Measurements from ENCODE around the gene KLK15.

The KLK15 gene

GRCh38 chr19:50827476-50827875, 5.9 kb downstream of the KLK15 start:
- no peaks in the 10 kb centered on the region for H3K27me3 ChIP-seq
- no peaks in the 10 kb centered on the region for H3K9me3 ChIP-seq
- DNase-seq, result no peak
- no peak for TF ChIP-seq CTCF (IDR thresholded peaks at IDR 0.05; ENCODE audit: low read depth, low read length)
- H3K36me3 ChIP-seq, result no peaks in the 10 kb centered on the region
- H3K4me1 ChIP-seq, result peaks cover 7% of the 10 kb centered on the region
- no peak overlapping the region for H3K4me3 ChIP-seq (ENCODE audit: low read depth, low read length)

- Histone ChIP-seq H3K4me3 (ENCODE audit: low read depth, low read length) (no peak overlapping the region), H3K36me3 (no peaks in the 10 kb centered on the region), H3K4me1 (peaks cover 10% of the 10 kb centered on the region), H3K9me3 (no peaks in the 10 kb centered on the region), H3K27me3 (no peaks in the 10 kb centered on the region)
- TF ChIP-seq CTCF (IDR thresholded peaks at IDR 0.05; ENCODE audit: low read depth, low read length), result no peak
- DNase-seq, result no peak
Measured at GRCh38 chr19:50826492-50827240, 6.7 kb downstream of the KLK15 start.

- Histone ChIP-seq H3K4me1 (peaks cover 17% of the 10 kb centered on the region), H3K27me3 (no peaks in the 10 kb centered on the region), H3K9me3 (no peaks in the 10 kb centered on the region), H3K36me3 (no peaks in the 10 kb centered on the region), H3K4me3 (ENCODE audit: low read depth, low read length) (no peak within 1 kb of the TSS)
- DNase-seq, result no peak
- TF ChIP-seq CTCF (IDR thresholded peaks at IDR 0.05; ENCODE audit: low read depth, low read length), result no peak
Measured at GRCh38 chr19:50823389-50824042, 9.9 kb downstream of the KLK15 start, which contains the start of gene KLK1. Gene KLK1 (minus strand): TSS chr19:50823787. CDS start chr19:50823748, 39 bp downstream.

- no peaks in the 10 kb centered on the region for H3K9me3 ChIP-seq
- TF ChIP-seq CTCF (IDR thresholded peaks at IDR 0.05; ENCODE audit: low read depth, low read length), result no peak
- H3K4me1 ChIP-seq, result peaks cover 17% of the 10 kb centered on the region
- H3K4me3 ChIP-seq (ENCODE audit: low read depth, low read length), result no peak overlapping the region
- no peaks in the 10 kb centered on the region for H3K27me3 ChIP-seq
- no peaks in the 10 kb centered on the region for H3K36me3 ChIP-seq
- no peak for DNase-seq
Measured at GRCh38 chr19:50822661-50823208, 10.6 kb downstream of the KLK15 start.

GRCh38 chr19:50821622-50822021, 11.8 kb downstream of the KLK15 start:
- Histone ChIP-seq H3K36me3 (no peaks in the 10 kb centered on the region), H3K27me3 (no peaks in the 10 kb centered on the region), H3K4me3 (ENCODE audit: low read depth, low read length) (no peak overlapping the region), H3K4me1 (peaks cover 17% of the 10 kb centered on the region), H3K9me3 (no peaks in the 10 kb centered on the region)
- TF ChIP-seq CTCF (IDR thresholded peaks at IDR 0.05; ENCODE audit: low read depth, low read length), result no peak
- no peak for DNase-seq

- Histone ChIP-seq H3K9me3 (no peaks in the 10 kb centered on the region), H3K4me3 (ENCODE audit: low read depth, low read length) (no peak overlapping the region; the same call in 1 of the 2 replicates), H3K4me1 (peaks cover 17% of the 10 kb centered on the region), H3K27me3 (no peaks in the 10 kb centered on the region), H3K36me3 (no peaks in the 10 kb centered on the region)
- no peak for TF ChIP-seq CTCF (IDR thresholded peaks at IDR 0.05; ENCODE audit: low read depth, low read length)
- DNase-seq, result no peak
Measured at GRCh38 chr19:50821248-50821612, 12.1 kb downstream of the KLK15 start.
